Uterus (tissue), 2 donors: Measurements from ENCODE around the gene AUTS2.

Experiments
- CTCF ChIP-seq, 4 experiments: fragments of 200-600 bp in 2 of 4; fragments of 450-650 bp in 2 of 4; sonication (generic) in 2 of 4; IDR thresholded peaks; one replicate each; pipeline ENCODE4 v1.5.1; 2016 to 2019; ENCODE audit warnings: antibody characterized with exemption in 4 of 4, mild to moderate bottlenecking in 2 of 4, moderate library complexity in 1 of 4
- POLR2A ChIP-seq, 2 donors: fragments of 450-650 bp; IDR thresholded peaks; one replicate each; pipeline ENCODE4 v1.6.1; 2016; ENCODE audit warnings: antibody characterized with exemption in 2 of 2, mild to moderate bottlenecking in 1 of 2, moderate library complexity in 1 of 2

- no peak for TF ChIP-seq CTCF (IDR thresholded peaks at IDR 0.05)
- no peak for TF ChIP-seq POLR2A (IDR thresholded peaks at IDR 0.05)
Measured at GRCh38 chr7:70655694-70656093, 1057.4 kb downstream of the AUTS2 start.
